IPS-NIHi7 (cell line): ENCODE measurements around the gene CD59.
A peak's percentile ranks its signal among the peaks of the same experiment; 100 is the strongest.
"Not testable (repeated sequence)": the region's sequence is repeated elsewhere in the genome, so short reads cannot be mapped to it uniquely, and the experiment has no call there.

Experiments
- DNase-seq: peaks from one replicate; pipeline ENCODE4 v3.0.0; 2012; ENCODE audit warnings: mixed read lengths; ENCODE audit errors: extremely low spot score

The CD59 gene

GRCh38 chr11:33694346-33695050, 41.7 kb downstream of the CD59 start:
- no peak for DNase-seq

GRCh38 chr11:33692541-33692940, 43.7 kb downstream of the CD59 start:
- no peak for DNase-seq

- DNase-seq = no peak
Measured at GRCh38 chr11:33692013-33692504, 44.2 kb downstream of the CD59 start.

- no peak for DNase-seq
Measured at GRCh38 chr11:33691066-33691864, 45.0 kb downstream of the CD59 start.

- no peak for DNase-seq
Measured at GRCh38 chr11:33690290-33691065, 45.7 kb downstream of the CD59 start.

GRCh38 chr11:33689501-33689900, 46.7 kb downstream of the CD59 start:
- no peak for DNase-seq

- DNase-seq = no peak
Measured at GRCh38 chr11:33689085-33689484, 47.1 kb downstream of the CD59 start.

- peak; percentile 78 for DNase-seq
Measured at GRCh38 chr11:33687733-33688479, 48.3 kb downstream of the CD59 start.

GRCh38 chr11:33685082-33685481, 51.1 kb downstream of the CD59 start:
- no peak for DNase-seq

- DNase-seq = no peak
Measured at GRCh38 chr11:33684003-33684706, 52.1 kb downstream of the CD59 start.

- no peak for DNase-seq
Measured at GRCh38 chr11:33682446-33682845, 53.8 kb downstream of the CD59 start.

- no peak for DNase-seq
Measured at GRCh38 chr11:33682019-33682418, 54.2 kb downstream of the CD59 start.

GRCh38 chr11:33678616-33679015, 57.6 kb downstream of the CD59 start:
- not testable (repeated sequence) for DNase-seq

- no peak for DNase-seq
Measured at GRCh38 chr11:33674035-33674814, 62.0 kb downstream of the CD59 start.

- no peak for DNase-seq
Measured at GRCh38 chr11:33672273-33672672, 64.0 kb downstream of the CD59 start.

- DNase-seq = no peak
Measured at GRCh38 chr11:33670250-33671011, 65.8 kb downstream of the CD59 start.

GRCh38 chr11:33669598-33670249, 66.5 kb downstream of the CD59 start:
- no peak for DNase-seq

- no peak for DNase-seq
Measured at GRCh38 chr11:33668951-33669596, 67.1 kb downstream of the CD59 start.
